ENCODE data around the gene UBE2D4. TPM values are rescaled to one million over a fixed set of nuclear protein-coding genes. Genes with fewer than 3 reads are reported as not detected.
"Not testable (repeated sequence)": the region's sequence is repeated elsewhere in the genome, so short reads cannot be mapped to it uniquely, and the experiment has no call there.

Gene UBE2D4
- total RNA-seq, 2 experiments from 2014 or later = 5.3 to 6.8 TPM

GRCh38 chr7:43954524-43955228 lies 28.4 kb downstream of the UBE2D4 start:
- ChIA-PET POLR2A (interaction anchor here (0.6 kb wide), 1 partner anchor 21 kb away, joined by 3 read pairs; no protein-coding TSS in a partner anchor), CTCF (interaction anchor here (1.5 kb wide), 1 partner anchor 85 kb away, joined by 5 read pairs; the partner anchor contains the start of gene MRPS24)
- Mint-ChIP-seq H3K9me3 (no peaks in the 10 kb centered on the region), H3K27ac (no peak overlapping the region), H3K27me3 (no peaks in the 10 kb centered on the region), H3K4me1 (peaks cover 5% of the 10 kb centered on the region), H3K36me3 (ENCODE audit: low read depth) (peaks cover 4% of the 10 kb centered on the region), H3K4me3 (no peak overlapping the region)
- DNase-seq = peak; percentile 27

DNA sequence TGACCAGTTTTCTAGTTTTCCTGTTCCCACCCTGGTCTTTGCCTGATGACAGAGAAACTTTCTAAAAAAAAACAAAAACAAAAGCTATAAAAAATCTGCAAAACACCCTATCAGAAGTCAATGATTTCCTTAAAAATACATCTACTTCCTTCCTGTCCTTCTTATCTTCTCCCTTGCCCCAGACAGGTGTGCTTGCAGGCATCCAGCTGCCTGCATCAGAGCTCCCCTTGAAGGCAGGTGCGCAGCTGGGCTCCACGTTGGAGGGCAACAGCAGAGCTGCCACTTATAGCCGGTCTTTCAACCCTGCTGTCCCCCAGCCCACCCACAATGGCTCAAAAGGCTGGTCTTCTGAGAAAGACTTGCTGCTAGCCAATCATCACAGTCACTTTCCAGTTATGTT lies 29.8 kb downstream of the UBE2D4 start:
- Mint-ChIP-seq H3K4me3 (no peak overlapping the region), H3K36me3 (ENCODE audit: low read depth) (peaks cover 4% of the 10 kb centered on the region), H3K4me1 (peaks cover 5% of the 10 kb centered on the region), H3K27me3 (no peaks in the 10 kb centered on the region), H3K27ac (no peak overlapping the region), H3K9me3 (no peaks in the 10 kb centered on the region)
- no peak for DNase-seq
- ChIA-PET CTCF (no interaction called here), POLR2A (no interaction called here)

GRCh38 chr7:43960933-43961332 lies 34.7 kb downstream of the UBE2D4 start:
- no peak overlapping the region for H3K4me3 Mint-ChIP-seq
- DNase-seq = no peak
- H3K9me3 Mint-ChIP-seq = no peaks in the 10 kb centered on the region
- H3K27ac Mint-ChIP-seq = no peak overlapping the region
- H3K36me3 Mint-ChIP-seq (ENCODE audit: low read depth) = peaks cover 4% of the 10 kb centered on the region
- H3K4me1 Mint-ChIP-seq = peaks cover 2% of the 10 kb centered on the region
- ChIA-PET CTCF (no interaction called here), POLR2A (no interaction called here)
- no peaks in the 10 kb centered on the region for H3K27me3 Mint-ChIP-seq

GRCh38 chr7:43966392-43966791 lies 40.2 kb downstream of the UBE2D4 start:
- H3K4me1 Mint-ChIP-seq; H3K36me3 Mint-ChIP-seq (ENCODE audit: low read depth); H3K27me3 Mint-ChIP-seq; DNase-seq; H3K4me3 Mint-ChIP-seq; H3K27ac Mint-ChIP-seq; CTCF ChIA-PET; H3K9me3 Mint-ChIP-seq; POLR2A ChIA-PET: not testable (repeated sequence)

GRCh38 chr7:43968172-43969040 lies 42.2 kb downstream of the UBE2D4 start:
- POLR2A ChIA-PET; H3K9me3 Mint-ChIP-seq; H3K27me3 Mint-ChIP-seq; CTCF ChIA-PET; H3K4me3 Mint-ChIP-seq; H3K4me1 Mint-ChIP-seq; H3K36me3 Mint-ChIP-seq (ENCODE audit: low read depth); H3K27ac Mint-ChIP-seq; DNase-seq: not testable (repeated sequence)

DNA sequence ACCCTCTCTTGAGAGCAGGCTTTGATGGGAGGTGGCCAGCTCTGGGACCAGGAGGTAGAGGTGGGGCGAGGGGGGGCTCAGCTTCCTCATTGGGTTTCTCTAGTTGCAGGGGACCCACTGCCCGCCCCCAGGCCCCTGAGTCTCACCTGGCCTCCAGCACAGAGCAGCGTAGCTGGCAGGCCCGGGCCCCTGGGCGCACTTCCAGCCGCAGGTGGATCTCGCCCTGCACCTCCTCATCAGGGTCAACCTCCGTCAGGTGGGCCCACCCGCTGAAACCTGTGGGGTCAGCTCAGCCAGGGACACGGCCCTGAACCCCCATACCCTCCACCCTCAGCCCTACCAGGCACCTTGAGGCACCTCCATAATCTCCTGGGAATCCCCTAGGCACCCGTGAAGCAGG lies 43.4 kb downstream of the UBE2D4 start:
- H3K9me3 Mint-ChIP-seq; H3K4me1 Mint-ChIP-seq; H3K36me3 Mint-ChIP-seq (ENCODE audit: low read depth); H3K4me3 Mint-ChIP-seq; POLR2A ChIA-PET; H3K27ac Mint-ChIP-seq; H3K27me3 Mint-ChIP-seq; CTCF ChIA-PET; DNase-seq: not testable (repeated sequence)

DNA sequence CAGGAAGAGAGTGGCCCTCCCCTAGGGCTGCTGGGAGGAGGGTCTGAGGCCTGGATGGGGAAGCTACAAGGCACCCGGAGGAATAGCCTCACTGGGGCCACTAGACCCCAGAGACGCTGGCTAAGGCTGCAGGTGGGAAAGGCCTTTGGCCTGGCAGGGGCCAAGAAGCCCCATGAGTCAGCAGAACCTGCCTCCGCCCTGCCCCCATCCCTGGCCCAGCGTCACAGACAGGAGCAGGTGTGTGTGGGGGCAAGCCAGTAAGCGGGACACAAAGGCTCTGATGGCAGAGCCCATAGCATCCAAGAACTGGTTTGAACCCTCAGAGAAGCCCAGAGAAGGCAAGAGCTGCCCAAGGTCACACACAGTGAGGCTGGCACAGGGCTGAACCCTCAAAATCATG lies 44.5 kb downstream of the UBE2D4 start:
- H3K4me3 Mint-ChIP-seq; H3K27me3 Mint-ChIP-seq; CTCF ChIA-PET; POLR2A ChIA-PET; DNase-seq; H3K36me3 Mint-ChIP-seq (ENCODE audit: low read depth); H3K4me1 Mint-ChIP-seq; H3K27ac Mint-ChIP-seq; H3K9me3 Mint-ChIP-seq: not testable (repeated sequence)

DNA sequence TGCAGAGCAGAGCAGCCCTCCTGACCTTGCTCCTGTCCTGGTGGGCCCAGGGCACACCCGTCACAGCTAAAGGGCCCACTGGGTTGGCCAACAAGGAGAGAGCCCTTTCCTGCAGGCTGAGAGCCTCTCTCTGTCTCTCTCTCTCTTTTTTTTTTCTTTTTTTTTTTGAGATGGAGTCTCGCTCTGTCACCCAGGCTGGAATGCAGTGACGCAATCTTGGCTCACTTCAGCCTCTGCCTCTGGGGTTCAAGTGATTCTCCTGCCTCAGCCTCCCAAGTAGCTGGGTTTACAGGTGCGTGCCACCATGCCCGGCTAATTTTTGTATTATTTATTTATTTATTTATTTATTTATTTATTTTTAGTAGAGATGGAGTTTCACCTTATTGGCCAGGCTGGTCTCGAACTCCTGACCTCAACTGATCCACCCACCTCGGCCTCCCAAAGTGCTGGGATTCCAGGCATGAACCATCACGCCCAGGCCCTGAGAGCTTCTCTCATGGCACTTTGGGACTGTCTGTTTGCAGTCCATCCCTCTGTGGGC lies 47.9 kb downstream of the UBE2D4 start:
- H3K36me3 Mint-ChIP-seq (ENCODE audit: low read depth); H3K9me3 Mint-ChIP-seq; DNase-seq; H3K4me1 Mint-ChIP-seq; H3K4me3 Mint-ChIP-seq; H3K27ac Mint-ChIP-seq; CTCF ChIA-PET; H3K27me3 Mint-ChIP-seq; POLR2A ChIA-PET: not testable (repeated sequence)

DNA sequence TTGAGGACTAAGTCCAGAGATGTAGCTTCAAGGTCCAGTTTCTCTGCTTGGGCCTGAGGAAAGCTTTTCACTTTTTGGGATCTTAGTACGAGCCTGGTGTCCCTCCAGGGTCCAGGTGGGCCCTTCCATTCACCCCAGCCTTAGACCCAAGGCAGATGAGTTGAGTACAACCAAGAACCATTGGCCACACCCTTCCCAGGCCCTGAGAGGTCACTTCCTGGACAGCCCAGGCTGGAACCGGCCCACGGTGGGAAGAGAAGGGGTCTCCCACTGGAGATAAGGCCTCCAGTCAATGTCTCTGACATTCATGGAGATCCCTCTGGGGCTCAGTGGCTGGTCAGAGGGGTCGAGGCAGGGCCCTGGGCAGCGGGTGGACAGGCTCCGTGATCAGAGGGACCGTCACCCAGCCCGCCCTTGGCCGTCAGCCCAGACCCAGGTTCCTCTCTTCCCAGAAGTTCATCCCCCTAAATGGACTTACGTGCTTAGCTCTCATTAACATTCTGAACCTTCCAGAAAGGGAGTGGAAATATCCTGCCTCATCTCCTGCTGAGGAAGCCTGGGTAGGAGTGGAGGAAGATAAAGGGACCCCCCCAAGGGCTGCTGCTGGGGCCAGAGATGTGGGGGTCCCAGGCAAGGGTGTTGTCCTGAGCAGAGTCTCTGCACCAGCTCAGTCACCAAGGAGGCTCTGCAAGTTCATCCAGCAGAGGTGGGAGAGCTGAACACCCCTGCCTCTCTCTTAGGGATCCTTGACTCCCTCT lies 48.7 kb downstream of the UBE2D4 start:
- DNase-seq; H3K9me3 Mint-ChIP-seq; POLR2A ChIA-PET; H3K4me1 Mint-ChIP-seq; H3K4me3 Mint-ChIP-seq; H3K27ac Mint-ChIP-seq; H3K27me3 Mint-ChIP-seq; H3K36me3 Mint-ChIP-seq (ENCODE audit: low read depth); CTCF ChIA-PET: not testable (repeated sequence)

DNA sequence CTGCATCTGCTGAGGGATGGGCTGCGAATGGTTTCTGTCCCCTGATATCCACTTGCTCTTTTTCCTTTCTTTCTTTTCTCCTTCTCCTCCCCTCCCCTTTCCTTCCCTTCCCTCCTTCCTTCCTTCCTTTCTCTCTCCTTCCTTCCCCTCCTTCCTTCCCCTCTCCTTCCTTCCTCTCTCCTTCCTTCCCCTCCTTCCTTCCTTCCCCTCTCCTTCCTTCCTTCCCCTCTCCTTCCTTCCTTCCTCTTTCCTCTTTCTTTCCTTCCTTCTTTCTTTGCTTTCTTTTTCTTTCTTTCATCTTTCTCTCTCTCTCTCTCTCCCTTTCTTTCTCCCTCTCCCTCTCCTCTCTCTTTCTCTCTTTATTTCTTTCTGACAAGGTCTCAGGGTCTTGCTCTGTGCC lies 51.3 kb downstream of the UBE2D4 start:
- no peaks in the 10 kb centered on the region for H3K27me3 Mint-ChIP-seq
- POLR2A ChIA-PET = no interaction called here
- no peaks in the 10 kb centered on the region for H3K9me3 Mint-ChIP-seq
- H3K36me3 Mint-ChIP-seq (ENCODE audit: low read depth) = no peaks in the 10 kb centered on the region
- DNase-seq = no peak
- H3K27ac Mint-ChIP-seq = no peak overlapping the region
- CTCF ChIA-PET = no interaction called here
- H3K4me3 Mint-ChIP-seq = no peak overlapping the region
- no peaks in the 10 kb centered on the region for H3K4me1 Mint-ChIP-seq

GRCh38 chr7:43978102-43978501 lies 51.9 kb downstream of the UBE2D4 start:
- DNase-seq; H3K27ac Mint-ChIP-seq; CTCF ChIA-PET; H3K4me1 Mint-ChIP-seq; H3K4me3 Mint-ChIP-seq; POLR2A ChIA-PET; H3K36me3 Mint-ChIP-seq (ENCODE audit: low read depth); H3K9me3 Mint-ChIP-seq; H3K27me3 Mint-ChIP-seq: not testable (repeated sequence)

GRCh38 chr7:43982848-43983247 lies 56.6 kb downstream of the UBE2D4 start:
- H3K27me3 Mint-ChIP-seq; H3K36me3 Mint-ChIP-seq (ENCODE audit: low read depth); POLR2A ChIA-PET; H3K9me3 Mint-ChIP-seq; H3K4me1 Mint-ChIP-seq; H3K27ac Mint-ChIP-seq; CTCF ChIA-PET; H3K4me3 Mint-ChIP-seq; DNase-seq: not testable (repeated sequence)

DNA sequence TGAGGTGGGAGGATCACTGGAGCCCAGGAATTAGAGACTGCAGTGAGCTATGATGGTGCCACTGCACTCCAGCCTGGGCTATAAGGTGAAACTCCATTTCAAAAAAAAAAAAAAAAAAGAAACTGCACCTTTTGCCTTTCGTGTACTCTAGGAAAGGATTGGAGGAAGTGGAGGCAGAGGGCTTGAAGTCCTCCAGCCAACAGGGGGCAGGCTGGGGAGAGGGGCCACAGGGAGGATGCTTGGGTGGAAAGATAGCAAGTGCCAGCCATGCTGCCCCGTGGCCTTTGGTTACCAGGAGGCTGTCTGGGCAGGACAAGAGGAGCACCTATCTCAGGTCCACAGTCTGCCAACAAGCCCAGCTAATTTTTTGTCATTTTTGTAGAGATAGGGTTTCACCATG lies 57.5 kb downstream of the UBE2D4 start:
- DNase-seq; POLR2A ChIA-PET; H3K9me3 Mint-ChIP-seq; H3K27me3 Mint-ChIP-seq; H3K27ac Mint-ChIP-seq; H3K4me1 Mint-ChIP-seq; H3K4me3 Mint-ChIP-seq; H3K36me3 Mint-ChIP-seq (ENCODE audit: low read depth): not testable (repeated sequence)
- CTCF ChIA-PET = interaction anchor here (0.7 kb wide), 1 partner anchor 583 kb away, joined by 3 read pairs; no protein-coding TSS in a partner anchor
